IMR-90 (cell line): ENCODE measurements around the gene PEX6. TPM values are rescaled to one million over a fixed set of nuclear protein-coding genes. Genes with fewer than 3 reads are reported as not detected.

Experiments used
- ATAC-seq: fragments of 200-7000 bp; cut with Tn5 transposase; 2 replicates; pipeline ENCODE4 v1.9.1; 2020; ENCODE audit warnings: low read depth, mild to moderate bottlenecking, moderate library complexity
- BruUV-seq: library from RNA; stranded (reverse); fragments of 400-500 nt; replicated peaks from 2 replicates; lab custom pipeline; 2021; lab: Mats Ljungman, UMichigan
- CTCF ChIA-PET: fragments of 300-600 bp; formaldehyde crosslinking; extraction: SDS; loops from one replicate; lab custom pipeline; 2021; ENCODE audit warnings: antibody characterized with exemption; lab: Yijun Ruan, JAX
- POLR2A ChIA-PET: fragments of 300-600 bp; sonication (Branson Sonifier 250); formaldehyde crosslinking; loops from one replicate; lab custom pipeline; 2022; ENCODE audit warnings: antibody characterized with exemption; ENCODE audit not compliant: unreplicated experiment; lab: Charles Lee
- DNase-seq: peaks from one replicate; pipeline ENCODE4 v3.0.0; 2013
- H2AFZ ChIP-seq: replicated peaks from 2 replicates; pipeline ENCODE3; 2013; ENCODE audit warnings: low read length, mild to moderate bottlenecking; ENCODE audit not compliant: poor library complexity
- H2AK5ac ChIP-seq: 2 replicates; pipeline ENCODE4 v1.6.1; 2013; ENCODE audit warnings: low read depth, low read length, inconsistent platforms
- H2AK9ac ChIP-seq: replicated peaks from 2 replicates; pipeline ENCODE3; 2013; ENCODE audit warnings: mild to moderate bottlenecking, low read depth, low read length, moderate library complexity; ENCODE audit not compliant: poor library complexity
- H2BK120ac ChIP-seq: 2 replicates; pipeline ENCODE4 v1.6.1; 2013; ENCODE audit warnings: low read depth, low read length, inconsistent platforms
- H2BK15ac ChIP-seq: 3 replicates; pipeline ENCODE4 v1.6.1; 2013; ENCODE audit warnings: low read depth, low read length, inconsistent platforms
- H2BK20ac ChIP-seq: 2 replicates; pipeline ENCODE4 v1.6.1; 2013; ENCODE audit warnings: low read depth, mild to moderate bottlenecking, inconsistent platforms, low read length, moderate library complexity
- H2BK5ac ChIP-seq: 2 replicates; pipeline ENCODE4 v1.6.1; 2013; ENCODE audit warnings: mild to moderate bottlenecking, low read depth, low read length, inconsistent platforms; ENCODE audit not compliant: poor library complexity, severe bottlenecking
- H3K14ac ChIP-seq: replicated peaks from 2 replicates; pipeline ENCODE4 v1.6.1; 2013; ENCODE audit warnings: low read depth, low read length, inconsistent platforms
- H3K18ac ChIP-seq: 2 replicates; pipeline ENCODE4 v1.6.1; 2013; ENCODE audit warnings: low read depth, low read length, control low read depth
- H3K23ac ChIP-seq: 2 replicates; pipeline ENCODE4 v1.6.1; 2013; ENCODE audit warnings: low read depth, low read length, inconsistent platforms
- H3K27ac ChIP-seq: 2 replicates; pipeline ENCODE4 v1.5.1; 2013; ENCODE audit warnings: mild to moderate bottlenecking, control low read depth, low read length; ENCODE audit not compliant: insufficient read depth
- H3K27me3 ChIP-seq: 2 replicates; pipeline ENCODE4 v1.6.1; 2013; ENCODE audit warnings: low read length; ENCODE audit not compliant: control insufficient read depth, insufficient read depth
- H3K36me3 ChIP-seq: 2 replicates; pipeline ENCODE4 v1.6.1; 2013; ENCODE audit warnings: low read length, mixed read lengths; ENCODE audit not compliant: control insufficient read depth, insufficient read depth
- H3K4ac ChIP-seq: 2 replicates; pipeline ENCODE4 v1.6.1; 2013; ENCODE audit warnings: low read depth, low read length, inconsistent platforms
- H3K4me1 ChIP-seq: 2 replicates; pipeline ENCODE4 v1.6.1; 2013; ENCODE audit warnings: low read length, mixed read lengths; ENCODE audit not compliant: control insufficient read depth, insufficient read depth
- H3K4me2 ChIP-seq: 2 replicates; pipeline ENCODE4 v1.6.1; 2013; ENCODE audit warnings: low read depth, mild to moderate bottlenecking, control low read depth, low read length, moderate library complexity
- H3K4me3 ChIP-seq: 2 replicates; pipeline ENCODE4 v1.5.1; 2013; ENCODE audit warnings: low read depth, mild to moderate bottlenecking, control low read depth, low read length, moderate library complexity; ENCODE audit not compliant: insufficient read depth
- H3K56ac ChIP-seq: 2 replicates; pipeline ENCODE4 v1.6.1; 2013; ENCODE audit warnings: low read length, inconsistent platforms; ENCODE audit not compliant: insufficient read depth; ENCODE audit errors: extremely low read depth
- H3K79me1 ChIP-seq, 2 experiments: 2 replicates each; pipeline ENCODE4 v1.6.1; 2013; ENCODE audit warnings: low read length in 2 of 2, inconsistent platforms in 1 of 2, low read depth in 1 of 2
- H3K9ac ChIP-seq: 2 replicates; pipeline ENCODE4 v1.6.1; 2013; ENCODE audit warnings: low read depth, low read length, control low read depth
- H3K9me1 ChIP-seq: 2 replicates; pipeline ENCODE4 v1.6.1; 2013; ENCODE audit warnings: low read length, inconsistent platforms; ENCODE audit not compliant: insufficient read depth
- H3K9me3 ChIP-seq: 2 replicates; pipeline ENCODE4 v1.6.1; 2013; ENCODE audit warnings: low read length; ENCODE audit not compliant: control insufficient read depth, insufficient read depth
- H4K20me1 ChIP-seq: 2 replicates; pipeline ENCODE4 v1.6.1; 2013; ENCODE audit warnings: low read length, inconsistent platforms; ENCODE audit not compliant: insufficient read depth
- H4K5ac ChIP-seq: 2 replicates; pipeline ENCODE4 v1.6.1; 2013; ENCODE audit warnings: mild to moderate bottlenecking, low read depth, low read length, control low read depth
- H4K8ac ChIP-seq, 2 experiments: 2 replicates each; pipeline ENCODE4 v1.6.1; 2013; ENCODE audit warnings: low read depth in 2 of 2, low read length in 2 of 2, control low read depth in 1 of 2, inconsistent platforms in 1 of 2
- H4K91ac ChIP-seq: 2 replicates; pipeline ENCODE4 v1.6.1; 2013; ENCODE audit warnings: low read depth, low read length, inconsistent platforms; ENCODE audit not compliant: insufficient read depth
- FOS ChIP-seq: fragments of 150-350 bp; IDR thresholded peaks from 2 replicates; pipeline ENCODE4 v1.6.1; 2016; ENCODE audit warnings: low read depth, low read length
- MAFK ChIP-seq: IDR thresholded peaks from 2 replicates; pipeline ENCODE4 v1.6.1; 2012; ENCODE audit warnings: low read depth, low read length, improper control_type of control experiment
- MAZ ChIP-seq: IDR thresholded peaks from 2 replicates; pipeline ENCODE4 v1.6.1; 2012; ENCODE audit warnings: low read depth, mild to moderate bottlenecking, low read length, improper control_type of control experiment, moderate library complexity, borderline replicate concordance
- MXI1 ChIP-seq: IDR thresholded peaks from 2 replicates; pipeline ENCODE4 v1.6.1; 2012; ENCODE audit warnings: low read depth, mild to moderate bottlenecking, low read length, moderate library complexity, borderline replicate concordance
- POLR2A ChIP-seq: IDR thresholded peaks from 2 replicates; pipeline ENCODE4 v1.6.1; 2012; ENCODE audit warnings: mild to moderate bottlenecking, low read depth, low read length
- RFX5 ChIP-seq: IDR thresholded peaks from 2 replicates; pipeline ENCODE4 v1.8.0; 2012; ENCODE audit warnings: low read depth, mild to moderate bottlenecking, low read length, moderate library complexity
- SMC3 ChIP-seq: fragments of 150-350 bp; IDR thresholded peaks from 2 replicates; pipeline ENCODE4 v1.6.1; 2016; ENCODE audit warnings: low read depth, mild to moderate bottlenecking, antibody characterized with exemption, low read length, moderate library complexity
- WGBS, 2 experiments: methylation state at CpG; one replicate each; pipeline versions ENCODE4 v1.1.5 to v1.1.7; 2013; ENCODE audit warnings: missing lambda C conversion rate in 2 of 2; ENCODE audit not compliant: insufficient read length in 1 of 2; ENCODE audit errors: extremely low coverage in 2 of 2; 5-methylcytosine and 5-hydroxymethylcytosine counted together
- dilution Hi-C: fragments of 300-500 bp; cut with HindIII; formaldehyde crosslinking; loops from one replicate; pipeline ENCODE4 v1.14.3; 2018; ENCODE audit warnings: low sequenced_read_pairs; ENCODE audit not compliant: unreplicated experiment
- in situ Hi-C: fragments of 300-500 bp; cut with MboI; formaldehyde crosslinking; loops from 3 replicates; pipeline ENCODE4 v1.14.3; 2019; ENCODE audit warnings: low sequenced_read_pairs, inconsistent platforms, mixed read lengths
- intact Hi-C: fragments of 100-400 bp; cut with micrococcal nuclease; formaldehyde crosslinking; loops from 2 replicates; pipeline ENCODE4 v1.10.0; 2022
- polyA plus RNA-seq, 3 experiments: library from polyadenylated mRNA; depleted of rRNA; stranded (reverse); fragments of >200 nt; gene quantifications; 2 replicates each; pipeline ENCODE4 v1.2.3, GENCODE V29; 2012; ENCODE audit warnings: low replicate concordance in 1 of 3
- total RNA-seq: library from RNA; depleted of rRNA; stranded (reverse); fragments of >200 nt; gene quantifications from 2 replicates; pipeline ENCODE4 v1.2.3, GENCODE V29; 2012; rRNA removed

PEX6 gene
- total and polyA plus RNA-seq, 2 of the 4 experiments (the other 2 are of a cell fraction): 10.4 to 10.6 TPM

DNA sequence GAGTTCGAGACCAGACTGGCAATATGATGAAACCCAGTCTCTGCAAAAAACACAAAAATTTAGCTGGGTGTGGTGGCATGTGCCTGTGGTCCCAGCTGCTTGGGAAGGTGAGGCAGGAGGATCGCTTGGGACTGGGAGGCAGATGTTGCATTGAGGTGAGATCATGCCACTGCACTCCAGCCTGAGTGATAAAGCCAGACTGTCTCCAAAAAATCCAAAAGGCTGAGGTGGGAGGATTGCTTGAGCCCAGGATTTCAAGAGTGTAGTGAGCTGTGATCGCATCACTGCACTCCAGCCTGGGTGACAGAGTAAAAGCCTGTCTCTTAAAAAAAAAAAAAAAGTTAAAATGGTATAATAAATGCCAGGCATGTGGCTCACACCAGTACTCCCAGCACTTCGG, 64.4 kb downstream of the PEX6 start:
- no peaks in the 10 kb centered on the region for H3K79me1 ChIP-seq
- WGBS, 2 experiments: 80% methylated on average over 1 of the region's 4 CpGs; no CpG with 5 or more reads in 1 of the 2 experiments
- no peak overlapping the region for H4K91ac ChIP-seq
- POLR2A ChIA-PET: no interaction called here
- H3K4ac ChIP-seq: no peak overlapping the region
- ATAC-seq: no peak; the same call in 1 of the 2 replicates
- no peak overlapping the region for H4K8ac ChIP-seq
- intact Hi-C loops: no loop called here
- peaks cover 1% of the 10 kb centered on the region for H3K27me3 ChIP-seq
- dilution Hi-C loops: no loop called here
- in situ Hi-C loops: no loop called here
- H2AK9ac ChIP-seq: no peak overlapping the region
- no peak overlapping the region for H2BK20ac ChIP-seq
- H3K4me2 ChIP-seq: no peak overlapping the region
- no peak for DNase-seq
- H3K27ac ChIP-seq: no peak overlapping the region
- H4K20me1 ChIP-seq: no peaks in the 10 kb centered on the region
- no peaks in the 10 kb centered on the region for H3K9me1 ChIP-seq
- H2AK5ac ChIP-seq: no peak overlapping the region
- H3K14ac ChIP-seq: no peak overlapping the region
- BruUV-seq: no TSS peak
- no peak overlapping the region for H3K18ac ChIP-seq
- H3K9me3 ChIP-seq: no peaks in the 10 kb centered on the region
- H2BK15ac ChIP-seq: no peak overlapping the region
- H2BK120ac ChIP-seq: no peak overlapping the region
- H3K4me1 ChIP-seq: no peaks in the 10 kb centered on the region
- TF ChIP-seq SMC3 (no peak), MAZ (no peak), POLR2A (no peak), RFX5 (no peak), MXI1 (no peak), MAFK (no peak), FOS (no peak)
- H2AFZ ChIP-seq: no peak overlapping the region
- no peak overlapping the region for H2BK5ac ChIP-seq
- no peak overlapping the region for H3K23ac ChIP-seq
- H3K56ac ChIP-seq: no peak overlapping the region
- no peak overlapping the region for H3K4me3 ChIP-seq
- H3K36me3 ChIP-seq: no peaks in the 10 kb centered on the region
- CTCF ChIA-PET: interaction anchor here (0.6 kb wide), 1 partner anchor 60 kb away, joined by 5 read pairs; no protein-coding TSS in a partner anchor
- H3K9ac ChIP-seq: no peak overlapping the region
- H4K5ac ChIP-seq: no peak overlapping the region

Other genes starting within 250 kb of the PEX6 start
- 32.6 and 33.9 TPM in 2 replicates for gene TBCC, start 233.1 kb downstream of the PEX6 start, total RNA-seq
- gene TBCC, start 233.1 kb downstream of the PEX6 start, polyA plus RNA-seq (2012; rRNA removed): 20.2 and 23.0 TPM in 2 replicates
- 4.7 and 6.1 TPM in 2 replicates for gene BICRAL, start 197.1 kb downstream of the PEX6 start, total RNA-seq
- gene BICRAL, start 197.1 kb downstream of the PEX6 start, polyA plus RNA-seq (2012; rRNA removed): 3.9 and 4.0 TPM in 2 replicates
- 112 and 125 TPM in 2 replicates for gene RPL7L1, start 99.6 kb downstream of the PEX6 start, total RNA-seq
- gene RPL7L1, start 99.6 kb downstream of the PEX6 start, polyA plus RNA-seq (2012; rRNA removed): 31.3 and 43.0 TPM in 2 replicates
- not detected in 2 replicates for gene PTCRA, start 63.1 kb downstream of the PEX6 start, total RNA-seq
- not detected in 2 replicates for gene PTCRA, start 63.1 kb downstream of the PEX6 start, polyA plus RNA-seq (2012; rRNA removed)
- 13.3 and 15.3 TPM in 2 replicates for gene CNPY3, start 49.7 kb downstream of the PEX6 start, total RNA-seq
- gene CNPY3, start 49.7 kb downstream of the PEX6 start, polyA plus RNA-seq (2012; rRNA removed): 39.2 and 39.8 TPM in 2 replicates
- not detected in 2 replicates for gene GNMT, start 18.4 kb downstream of the PEX6 start, total RNA-seq
- 0.36 TPM in 1 of 2 replicates, not detected in the other for gene GNMT, start 18.4 kb downstream of the PEX6 start, polyA plus RNA-seq (2012; rRNA removed)
- 60.5 and 68.8 TPM in 2 replicates for gene PPP2R5D, start 5.4 kb upstream of the PEX6 start, total RNA-seq
- 50.6 and 55.6 TPM in 2 replicates for gene PPP2R5D, start 5.4 kb upstream of the PEX6 start, polyA plus RNA-seq (2012; rRNA removed)
- gene MEA1, start 34.8 kb upstream of the PEX6 start, total RNA-seq: 116 and 119 TPM in 2 replicates
- gene MEA1, start 34.8 kb upstream of the PEX6 start, polyA plus RNA-seq (2012; rRNA removed): 126 TPM in 2 replicates
- gene KLHDC3, start 35.1 kb upstream of the PEX6 start, total RNA-seq: 69.7 and 76.0 TPM in 2 replicates
- gene KLHDC3, start 35.1 kb upstream of the PEX6 start, polyA plus RNA-seq (2012; rRNA removed): 50.5 and 57.1 TPM in 2 replicates
- 106 and 114 TPM in 2 replicates for gene RRP36, start 42.4 kb upstream of the PEX6 start, total RNA-seq
- gene RRP36, start 42.4 kb upstream of the PEX6 start, polyA plus RNA-seq (2012; rRNA removed): 54.3 and 55.1 TPM in 2 replicates
- gene CUL7, start 74.7 kb upstream of the PEX6 start, total RNA-seq: 33.3 and 39.3 TPM in 2 replicates
- gene CUL7, start 74.7 kb upstream of the PEX6 start, polyA plus RNA-seq (2012; rRNA removed): 38.0 and 39.9 TPM in 2 replicates
- gene MRPL2, start 80.3 kb upstream of the PEX6 start, total RNA-seq: 15.8 and 18.1 TPM in 2 replicates
- gene MRPL2, start 80.3 kb upstream of the PEX6 start, polyA plus RNA-seq (2012; rRNA removed): 45.9 and 46.8 TPM in 2 replicates
- 9.7 and 10.9 TPM in 2 replicates for gene KLC4, start 80.5 kb upstream of the PEX6 start, total RNA-seq
- gene KLC4, start 80.5 kb upstream of the PEX6 start, polyA plus RNA-seq (2012; rRNA removed): 12.4 and 13.0 TPM in 2 replicates
- 44.4 and 47.1 TPM in 2 replicates for gene PTK7, start 97.1 kb upstream of the PEX6 start, total RNA-seq
- gene PTK7, start 97.1 kb upstream of the PEX6 start, polyA plus RNA-seq (2012; rRNA removed): 122 and 142 TPM in 2 replicates
- 20.6 TPM in 2 replicates for gene SRF, start 192.1 kb upstream of the PEX6 start, total RNA-seq
- 56.3 and 69.1 TPM in 2 replicates for gene SRF, start 192.1 kb upstream of the PEX6 start, polyA plus RNA-seq (2012; rRNA removed)
- gene CUL9, start 203.0 kb upstream of the PEX6 start, total RNA-seq: 6.1 and 7.7 TPM in 2 replicates
- 19.1 and 19.5 TPM in 2 replicates for gene CUL9, start 203.0 kb upstream of the PEX6 start, polyA plus RNA-seq (2012; rRNA removed)